Activated naive CD8-positive, alpha-beta T cell (primary cell): ENCODE measurements around the gene HS1BP3.

Source experiments
- H3K27ac Mint-ChIP-seq: one replicate; pipeline ENCODE4 v1.8.0; 2021; ENCODE audit warnings: mixed read lengths
- H3K27me3 Mint-ChIP-seq: one replicate; pipeline ENCODE4 v1.8.0; 2021; ENCODE audit warnings: mixed read lengths
- H3K36me3 Mint-ChIP-seq: one replicate; pipeline ENCODE4 v1.8.0; 2021; ENCODE audit warnings: mixed read lengths
- H3K4me1 Mint-ChIP-seq: one replicate; pipeline ENCODE4 v1.8.0; 2021; ENCODE audit warnings: low read depth, mixed read lengths
- H3K4me3 Mint-ChIP-seq: one replicate; pipeline ENCODE4 v1.8.0; 2021; ENCODE audit warnings: mild to moderate bottlenecking, mixed read lengths
- H3K9me3 Mint-ChIP-seq: one replicate; pipeline ENCODE4 v1.8.0; 2021; ENCODE audit warnings: low read depth, mixed read lengths

The HS1BP3 gene

DNA sequence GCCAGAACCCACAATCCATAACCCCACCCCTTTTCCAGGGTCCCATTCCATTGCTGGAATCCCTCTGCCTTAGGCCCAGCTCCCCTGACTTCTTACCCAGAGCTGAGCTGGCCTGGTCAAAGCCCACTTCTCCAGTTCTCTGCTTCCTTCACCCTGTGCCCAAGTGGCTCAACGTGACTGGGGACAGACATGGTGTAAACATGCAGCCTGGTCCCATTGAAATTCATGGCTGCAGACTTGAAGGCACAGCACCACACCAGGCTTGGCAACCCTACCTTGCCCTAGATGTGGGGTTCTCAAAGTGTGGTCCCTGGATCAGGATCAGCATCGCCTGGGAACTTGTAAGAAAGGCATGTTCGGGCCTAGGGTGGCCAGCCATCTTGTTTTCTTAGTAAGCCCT is 3.7 kb downstream of the HS1BP3 start:
- peaks cover 28% of the 10 kb centered on the region for H3K4me1 Mint-ChIP-seq

DNA sequence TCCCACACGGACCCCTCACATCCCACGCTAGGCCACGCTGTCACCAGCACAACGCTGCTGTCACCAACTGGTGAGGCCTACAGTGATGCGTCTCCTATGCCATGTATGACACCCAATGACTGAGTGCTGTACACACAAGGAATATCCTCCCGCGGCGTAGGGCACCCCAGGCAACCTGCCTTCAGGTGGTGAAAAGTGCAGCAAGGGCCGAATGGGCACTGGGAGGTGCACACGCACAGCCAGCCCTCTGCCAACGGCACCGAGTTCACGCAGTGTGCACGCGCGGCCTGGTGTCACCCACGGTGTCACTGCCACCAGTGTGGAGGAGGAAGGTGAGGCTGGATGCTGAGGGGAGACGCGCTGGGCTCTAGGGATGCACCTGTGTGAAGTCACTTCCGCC is 4.5 kb downstream of the HS1BP3 start:
- Mint-ChIP-seq H3K4me3 (no peak overlapping the region), H3K36me3 (no peaks in the 10 kb centered on the region), H3K9me3 (no peaks in the 10 kb centered on the region), H3K27me3 (no peaks in the 10 kb centered on the region), H3K27ac (no peak overlapping the region), H3K4me1 (peaks cover 25% of the 10 kb centered on the region)

More for the DNA sequence above, 3.7 kb downstream of the HS1BP3 start:
- H3K36me3 Mint-ChIP-seq = no peaks in the 10 kb centered on the region
- no peak overlapping the region for H3K4me3 Mint-ChIP-seq
- no peak overlapping the region for H3K27ac Mint-ChIP-seq
- H3K27me3 Mint-ChIP-seq = no peaks in the 10 kb centered on the region
- no peaks in the 10 kb centered on the region for H3K9me3 Mint-ChIP-seq

DNA sequence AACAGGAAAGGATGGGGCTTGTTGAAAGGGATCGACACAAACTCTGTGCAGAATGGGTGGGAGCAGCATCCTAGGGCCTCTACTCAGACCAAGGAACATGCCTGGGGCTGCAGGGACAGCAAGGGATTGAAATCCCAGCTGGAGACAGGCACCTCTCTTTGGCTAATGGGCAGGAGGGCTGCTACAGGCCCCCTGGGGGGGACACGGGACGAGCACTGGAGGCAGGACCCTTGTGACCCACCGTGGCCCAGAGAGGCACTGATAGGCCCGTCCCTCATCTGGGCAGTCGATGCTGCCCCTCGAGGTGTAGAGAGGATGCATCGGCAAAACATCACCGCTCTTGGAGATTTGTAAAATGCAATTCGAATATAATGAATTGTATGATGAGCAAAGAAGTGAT is 5.1 kb downstream of the HS1BP3 start:
- no peak overlapping the region for H3K4me3 Mint-ChIP-seq
- H3K4me1 Mint-ChIP-seq = peaks cover 22% of the 10 kb centered on the region
- no peak overlapping the region for H3K27ac Mint-ChIP-seq
- no peaks in the 10 kb centered on the region for H3K9me3 Mint-ChIP-seq
- no peaks in the 10 kb centered on the region for H3K27me3 Mint-ChIP-seq
- H3K36me3 Mint-ChIP-seq = no peaks in the 10 kb centered on the region

DNA sequence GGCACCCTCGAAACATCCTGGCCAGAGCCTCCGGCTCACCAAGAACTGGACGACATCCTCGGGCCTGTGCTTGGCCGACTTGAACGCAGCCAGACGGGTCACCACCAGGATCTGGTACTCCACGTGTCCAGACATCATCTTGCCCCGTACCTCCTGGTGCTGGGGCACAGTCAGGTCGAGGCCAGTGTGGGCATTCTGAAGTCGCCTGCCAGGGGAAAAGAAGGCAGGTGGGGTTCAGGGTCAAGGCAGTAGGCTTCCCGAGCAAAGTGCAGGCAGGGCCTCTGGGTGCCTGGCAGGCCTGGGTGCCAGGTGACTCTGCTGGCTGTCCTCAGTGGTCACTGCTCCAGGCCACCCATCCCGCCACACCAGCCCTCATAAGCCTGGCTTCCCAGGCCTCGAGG is 5.6 kb downstream of the HS1BP3 start:
- H3K36me3 Mint-ChIP-seq = no peaks in the 10 kb centered on the region
- H3K27me3 Mint-ChIP-seq = no peaks in the 10 kb centered on the region
- H3K9me3 Mint-ChIP-seq = no peaks in the 10 kb centered on the region
- H3K4me3 Mint-ChIP-seq = no peak overlapping the region
- no peak overlapping the region for H3K27ac Mint-ChIP-seq
- H3K4me1 Mint-ChIP-seq = peaks cover 20% of the 10 kb centered on the region

DNA sequence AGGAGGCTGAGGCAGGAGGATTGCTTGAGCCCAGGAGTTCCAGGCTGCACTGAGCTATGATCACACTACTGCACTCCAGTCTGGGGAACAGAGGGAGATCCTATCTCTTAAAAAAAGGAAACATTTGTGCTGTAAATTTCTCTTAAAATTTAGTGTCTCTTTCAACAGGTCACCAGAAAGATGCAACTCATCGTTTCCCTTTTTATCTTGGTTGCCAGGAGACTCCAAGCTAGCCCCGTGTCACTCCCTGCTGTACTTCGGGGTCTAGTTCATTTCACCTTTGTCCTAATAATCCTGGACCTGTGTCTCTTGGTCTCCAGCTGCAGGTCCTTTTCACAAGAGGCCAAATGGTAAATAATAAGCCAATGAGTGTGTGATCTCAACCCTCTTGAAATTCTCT is 7.1 kb downstream of the HS1BP3 start:
- peaks cover 8% of the 10 kb centered on the region for H3K4me1 Mint-ChIP-seq
- H3K27ac Mint-ChIP-seq = no peak overlapping the region
- no peaks in the 10 kb centered on the region for H3K27me3 Mint-ChIP-seq
- no peaks in the 10 kb centered on the region for H3K9me3 Mint-ChIP-seq
- H3K36me3 Mint-ChIP-seq = no peaks in the 10 kb centered on the region
- H3K4me3 Mint-ChIP-seq = no peak overlapping the region

DNA sequence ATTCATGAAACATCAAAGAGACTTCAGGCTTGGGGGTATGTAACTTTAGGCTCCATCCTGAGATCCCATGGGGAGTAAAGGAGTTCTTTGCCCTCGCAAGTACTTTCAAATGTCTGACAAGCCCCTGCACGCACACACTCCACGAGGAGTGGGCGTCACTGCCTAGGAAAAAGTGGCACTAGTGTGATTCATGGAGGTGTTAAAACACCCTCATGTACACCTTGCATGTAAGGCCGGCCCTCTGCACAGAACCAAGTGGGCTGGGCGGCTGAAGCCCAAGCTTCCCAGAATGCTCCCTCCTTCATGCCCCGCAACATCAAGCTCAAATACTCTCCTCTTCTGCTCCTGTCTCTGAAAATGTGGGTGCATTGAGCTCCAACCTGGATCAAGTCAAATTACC is 7.8 kb downstream of the HS1BP3 start:
- Mint-ChIP-seq H3K9me3 (no peaks in the 10 kb centered on the region), H3K27ac (no peak overlapping the region), H3K4me1 (peaks cover 2% of the 10 kb centered on the region), H3K36me3 (no peaks in the 10 kb centered on the region), H3K27me3 (no peaks in the 10 kb centered on the region), H3K4me3 (no peak overlapping the region)

DNA sequence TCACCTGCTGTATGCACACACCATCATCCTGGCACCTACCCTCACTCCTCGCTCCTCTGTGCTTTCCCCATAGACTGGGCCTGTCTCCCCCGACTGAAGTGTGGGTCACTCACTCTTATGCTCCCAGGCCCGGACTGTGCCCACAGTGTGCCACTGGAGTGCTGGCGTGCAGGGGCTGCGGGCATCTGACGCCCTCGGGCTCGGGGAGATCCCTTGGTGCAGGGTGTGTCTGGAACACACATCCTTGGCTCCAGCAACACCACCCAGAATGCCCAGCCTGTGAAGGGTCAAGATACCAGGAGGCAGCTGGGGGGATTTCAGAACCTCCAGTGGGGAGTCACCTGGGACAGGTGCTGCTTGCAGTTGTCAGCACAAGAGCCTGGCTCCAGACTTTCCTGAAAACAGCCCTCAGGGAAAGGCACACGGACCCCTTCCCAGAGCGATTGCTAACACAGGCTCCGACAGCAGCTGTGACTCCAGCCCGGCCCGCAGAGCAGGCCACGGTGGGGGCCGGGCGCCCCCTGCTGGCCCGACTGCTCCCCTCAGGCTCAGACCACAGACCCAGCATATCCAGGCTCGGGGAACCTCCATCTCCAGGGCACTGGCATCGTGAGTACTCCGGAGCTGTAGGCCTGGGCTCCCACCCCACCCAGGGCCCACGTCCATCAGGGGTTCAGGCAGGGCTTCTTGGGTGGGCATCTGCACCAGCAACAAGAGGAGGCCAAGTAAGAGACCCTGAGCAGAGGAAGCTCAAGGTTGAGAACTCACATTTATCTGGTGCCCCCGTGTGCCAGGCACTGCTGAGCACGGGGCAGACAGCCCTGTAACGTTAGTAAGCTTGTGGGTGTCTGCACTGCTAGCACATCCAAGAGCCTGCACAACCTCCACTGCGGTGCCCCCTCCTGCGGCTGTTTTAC is 8.6 kb downstream of the HS1BP3 start:
- no peak overlapping the region for H3K4me3 Mint-ChIP-seq
- no peaks in the 10 kb centered on the region for H3K9me3 Mint-ChIP-seq
- no peaks in the 10 kb centered on the region for H3K27me3 Mint-ChIP-seq
- H3K4me1 Mint-ChIP-seq = no peaks in the 10 kb centered on the region
- no peaks in the 10 kb centered on the region for H3K36me3 Mint-ChIP-seq
- no peak overlapping the region for H3K27ac Mint-ChIP-seq

DNA sequence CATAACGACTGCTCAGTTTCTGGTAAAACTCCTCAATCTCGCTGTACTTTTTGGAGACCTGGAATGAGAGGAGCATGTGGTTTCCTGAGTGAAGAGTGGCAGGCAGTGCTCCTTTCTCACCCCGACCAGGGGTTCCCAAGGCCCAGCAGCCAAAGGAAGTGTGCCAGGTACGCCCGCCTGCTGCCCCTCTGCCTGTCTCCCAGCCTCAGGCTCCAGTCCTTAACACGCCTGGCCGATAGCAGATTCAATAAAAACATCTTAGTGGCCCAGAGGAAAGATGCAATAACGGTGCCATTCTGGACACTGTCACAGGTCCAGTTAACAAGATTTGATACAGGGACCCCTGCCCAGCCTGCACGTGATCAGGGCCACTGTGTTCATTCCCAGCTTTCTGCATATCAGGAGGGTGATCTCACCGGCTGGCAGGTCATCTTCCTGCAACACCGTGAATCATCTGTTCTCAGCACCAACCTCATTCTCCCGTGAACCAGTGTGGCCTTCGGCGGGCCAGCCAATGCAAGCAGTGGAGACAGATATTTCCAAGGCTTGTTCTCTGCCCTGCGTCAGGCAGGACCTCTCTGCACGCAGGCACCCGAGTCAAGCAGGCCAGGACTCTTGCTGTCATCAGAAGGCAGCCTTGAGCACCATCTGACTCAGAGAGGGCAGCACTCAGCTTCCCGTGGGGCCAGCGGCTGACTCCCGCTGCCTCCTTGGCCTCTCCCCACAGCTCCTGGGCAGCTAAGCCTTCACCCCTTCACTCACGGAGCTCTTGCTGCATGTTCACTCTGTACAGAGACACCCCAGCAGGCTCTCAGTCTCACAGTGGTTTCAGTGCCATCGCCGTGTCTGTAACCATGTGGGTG is 9.5 kb downstream of the HS1BP3 start:
- Mint-ChIP-seq H3K27me3 (no peaks in the 10 kb centered on the region), H3K36me3 (no peaks in the 10 kb centered on the region), H3K9me3 (no peaks in the 10 kb centered on the region), H3K4me3 (no peak overlapping the region), H3K4me1 (no peaks in the 10 kb centered on the region), H3K27ac (no peak overlapping the region)

DNA sequence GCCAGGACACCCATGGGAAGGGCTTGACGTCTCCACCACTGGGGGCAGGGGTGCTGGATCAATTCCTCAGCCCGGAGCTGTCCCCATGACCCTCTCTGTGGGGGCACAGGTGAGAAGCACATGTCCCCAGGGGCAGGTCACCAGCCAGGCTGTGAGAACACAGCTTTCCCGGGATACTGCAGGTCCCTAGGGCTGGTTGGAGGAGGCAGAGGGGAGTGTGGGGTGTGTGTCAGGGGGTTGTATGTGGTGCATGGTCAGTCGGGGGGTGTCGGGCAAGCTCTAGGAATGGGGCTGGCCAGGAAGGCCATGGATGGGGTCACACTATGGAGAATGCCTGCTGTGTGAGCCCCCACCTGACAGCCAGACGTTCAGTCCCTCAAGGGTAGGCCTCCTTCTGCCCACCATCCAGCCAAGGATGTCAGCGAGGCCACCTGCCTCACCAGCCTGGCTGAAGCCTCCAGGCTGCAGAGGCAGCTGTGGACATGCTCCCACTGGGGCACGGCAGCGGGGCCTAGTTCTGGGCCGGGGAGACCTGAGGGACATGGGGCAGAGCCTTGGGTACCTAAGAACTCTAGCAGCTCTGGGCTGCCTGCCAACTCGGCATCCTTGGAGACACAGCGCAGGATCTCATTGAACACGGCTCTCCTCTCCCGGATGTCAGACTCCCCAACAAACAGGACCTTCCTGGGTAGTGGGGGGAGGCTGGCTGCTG is 10.3 kb downstream of the HS1BP3 start:
- no peaks in the 10 kb centered on the region for H3K4me1 Mint-ChIP-seq
- H3K27ac Mint-ChIP-seq = no peak overlapping the region
- no peaks in the 10 kb centered on the region for H3K9me3 Mint-ChIP-seq
- no peak overlapping the region for H3K4me3 Mint-ChIP-seq
- H3K27me3 Mint-ChIP-seq = no peaks in the 10 kb centered on the region
- H3K36me3 Mint-ChIP-seq = no peaks in the 10 kb centered on the region

DNA sequence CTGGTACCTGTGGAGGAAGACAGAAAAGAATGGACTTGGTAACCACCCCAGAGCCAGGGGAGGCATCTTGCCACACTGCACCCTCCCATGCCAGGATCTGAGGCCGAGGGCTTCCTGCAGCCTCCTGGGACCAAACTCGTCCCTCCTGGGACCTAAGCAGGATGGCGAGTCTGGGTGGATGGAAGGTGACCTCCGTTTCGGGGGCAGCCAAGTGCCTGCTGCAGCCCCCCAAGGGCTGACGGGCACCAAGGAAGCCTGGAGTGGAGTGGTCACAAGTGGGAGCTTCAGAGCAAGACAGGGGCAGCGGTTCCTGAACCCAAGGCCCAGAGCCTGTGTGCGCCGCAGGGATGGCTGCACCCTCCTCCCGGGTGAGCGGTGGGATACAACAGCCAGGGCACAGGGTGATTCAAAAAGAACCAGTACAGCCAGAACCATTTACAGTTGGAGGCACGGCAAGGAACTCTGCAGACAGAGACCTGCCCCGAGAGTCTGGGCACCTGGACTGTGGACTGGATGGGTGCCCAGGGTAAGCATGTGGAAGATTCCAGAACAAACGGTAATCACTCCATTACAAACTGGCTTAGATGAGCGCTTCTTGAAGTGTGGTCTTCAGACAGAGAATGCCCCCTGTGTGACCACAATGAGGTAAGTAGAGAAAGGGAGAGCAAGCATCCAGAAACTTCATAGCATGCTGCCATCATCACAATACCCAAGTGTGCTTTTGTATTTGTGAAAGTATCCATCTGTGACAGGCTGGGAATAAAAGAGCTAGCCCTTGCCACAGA is 12.1 kb downstream of the HS1BP3 start:
- no peaks in the 10 kb centered on the region for H3K36me3 Mint-ChIP-seq

DNA sequence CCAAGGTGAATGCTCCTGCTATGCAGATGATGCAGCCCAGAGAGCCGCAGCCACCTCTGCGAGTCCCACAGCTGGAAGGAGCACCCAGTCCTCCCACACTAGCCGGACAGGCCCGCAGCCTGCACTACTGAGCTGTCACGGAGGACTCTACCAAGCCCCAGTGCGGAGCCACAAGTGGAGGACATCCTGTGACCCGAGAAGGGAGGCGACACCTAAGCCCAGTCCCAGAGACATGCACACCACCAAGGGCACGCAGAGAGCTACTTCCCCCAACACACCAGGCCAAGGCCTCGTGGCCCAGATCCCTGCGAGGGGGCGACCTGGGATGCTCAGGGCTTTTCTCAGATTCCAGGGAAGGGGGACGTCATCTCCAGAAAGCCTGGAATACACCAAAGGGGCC is 12.9 kb downstream of the HS1BP3 start:
- no peak overlapping the region for H3K4me3 Mint-ChIP-seq

More for the DNA sequence above, 12.1 kb downstream of the HS1BP3 start:
- H3K4me3 Mint-ChIP-seq = no peak overlapping the region
- H3K9me3 Mint-ChIP-seq = no peaks in the 10 kb centered on the region
- H3K27me3 Mint-ChIP-seq = no peaks in the 10 kb centered on the region
- no peaks in the 10 kb centered on the region for H3K4me1 Mint-ChIP-seq
- H3K27ac Mint-ChIP-seq = no peak overlapping the region

DNA sequence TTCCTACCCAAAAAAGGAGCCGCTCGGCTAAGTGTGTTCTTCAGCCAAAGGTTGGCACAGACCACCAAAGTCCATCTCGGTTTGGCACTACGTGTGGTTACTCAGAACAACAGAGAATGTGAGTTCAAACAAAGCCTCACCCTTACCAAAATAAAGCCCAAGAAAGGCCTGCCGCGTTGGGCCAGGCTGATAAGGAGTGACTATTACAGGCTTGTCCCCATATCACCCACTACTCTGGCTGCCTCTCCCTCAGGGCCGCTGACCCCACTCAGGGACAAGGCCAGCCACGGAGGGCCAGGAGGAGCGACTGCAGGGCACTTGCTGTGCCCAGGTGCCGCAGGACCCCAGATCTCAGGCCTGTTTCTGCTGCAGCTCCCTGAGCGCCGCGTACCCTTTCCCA is 13.8 kb downstream of the HS1BP3 start:
- Mint-ChIP-seq H3K27ac (no peak overlapping the region), H3K36me3 (no peaks in the 10 kb centered on the region), H3K4me1 (no peaks in the 10 kb centered on the region), H3K27me3 (no peaks in the 10 kb centered on the region), H3K9me3 (no peaks in the 10 kb centered on the region), H3K4me3 (no peak overlapping the region)

More for the DNA sequence above, 12.9 kb downstream of the HS1BP3 start:
- Mint-ChIP-seq H3K9me3 (no peaks in the 10 kb centered on the region), H3K36me3 (no peaks in the 10 kb centered on the region), H3K27me3 (no peaks in the 10 kb centered on the region), H3K27ac (no peak overlapping the region), H3K4me1 (no peaks in the 10 kb centered on the region)

DNA sequence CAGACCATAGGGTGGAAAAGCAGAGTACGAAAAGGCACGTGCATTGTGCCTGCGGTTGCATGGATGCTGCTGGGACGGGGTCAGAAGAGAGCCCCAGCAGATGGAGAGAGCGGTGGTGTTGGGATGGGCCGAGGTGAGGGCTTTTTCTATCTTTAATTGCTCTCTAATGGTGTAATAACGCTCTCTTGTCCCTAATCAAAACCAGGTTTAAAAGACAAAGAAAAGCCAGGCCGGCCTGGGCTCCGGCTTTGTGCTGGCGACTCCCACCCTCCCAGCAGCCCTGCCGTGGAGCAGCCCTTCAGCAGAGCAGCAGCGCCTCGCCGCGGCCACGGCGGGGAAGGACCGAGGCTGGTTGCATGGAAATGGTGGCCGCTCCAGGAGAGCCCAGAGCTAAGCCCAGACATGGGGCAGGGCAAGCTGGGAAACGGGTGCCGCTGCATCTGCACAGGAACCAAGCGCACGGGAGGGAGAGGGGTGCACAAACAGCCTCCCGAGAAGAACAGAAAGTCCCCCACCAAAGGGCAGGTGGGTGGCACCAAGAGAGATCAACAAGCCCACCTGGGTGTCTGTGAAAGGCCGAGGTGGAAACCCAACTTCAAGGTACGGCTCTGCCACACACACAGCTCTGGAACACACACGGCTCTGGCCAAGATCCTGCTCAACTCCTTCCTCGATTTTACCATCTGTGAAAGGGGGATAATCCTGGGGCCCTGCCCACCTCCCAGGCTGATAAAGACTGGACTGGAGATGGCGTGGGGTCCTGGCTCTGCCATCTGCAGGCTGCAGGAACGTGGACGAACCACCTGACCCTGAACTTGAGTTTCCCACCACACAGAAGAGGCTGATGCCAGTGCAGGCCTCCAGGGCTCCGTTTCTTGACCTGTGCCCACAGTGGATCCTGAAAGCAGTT is 15.0 kb downstream of the HS1BP3 start:
- Mint-ChIP-seq H3K27me3 (no peaks in the 10 kb centered on the region), H3K4me3 (no peak overlapping the region), H3K27ac (no peak overlapping the region), H3K36me3 (no peaks in the 10 kb centered on the region), H3K4me1 (no peaks in the 10 kb centered on the region), H3K9me3 (no peaks in the 10 kb centered on the region)
